DMS79 (cell line): ENCODE results near the gene TAGLN.

Source experiments
- DNase-seq: peaks from one replicate; lab custom pipeline; 2025; lab: John Stamatoyannopoulos, UW

TAGLN gene

DNA sequence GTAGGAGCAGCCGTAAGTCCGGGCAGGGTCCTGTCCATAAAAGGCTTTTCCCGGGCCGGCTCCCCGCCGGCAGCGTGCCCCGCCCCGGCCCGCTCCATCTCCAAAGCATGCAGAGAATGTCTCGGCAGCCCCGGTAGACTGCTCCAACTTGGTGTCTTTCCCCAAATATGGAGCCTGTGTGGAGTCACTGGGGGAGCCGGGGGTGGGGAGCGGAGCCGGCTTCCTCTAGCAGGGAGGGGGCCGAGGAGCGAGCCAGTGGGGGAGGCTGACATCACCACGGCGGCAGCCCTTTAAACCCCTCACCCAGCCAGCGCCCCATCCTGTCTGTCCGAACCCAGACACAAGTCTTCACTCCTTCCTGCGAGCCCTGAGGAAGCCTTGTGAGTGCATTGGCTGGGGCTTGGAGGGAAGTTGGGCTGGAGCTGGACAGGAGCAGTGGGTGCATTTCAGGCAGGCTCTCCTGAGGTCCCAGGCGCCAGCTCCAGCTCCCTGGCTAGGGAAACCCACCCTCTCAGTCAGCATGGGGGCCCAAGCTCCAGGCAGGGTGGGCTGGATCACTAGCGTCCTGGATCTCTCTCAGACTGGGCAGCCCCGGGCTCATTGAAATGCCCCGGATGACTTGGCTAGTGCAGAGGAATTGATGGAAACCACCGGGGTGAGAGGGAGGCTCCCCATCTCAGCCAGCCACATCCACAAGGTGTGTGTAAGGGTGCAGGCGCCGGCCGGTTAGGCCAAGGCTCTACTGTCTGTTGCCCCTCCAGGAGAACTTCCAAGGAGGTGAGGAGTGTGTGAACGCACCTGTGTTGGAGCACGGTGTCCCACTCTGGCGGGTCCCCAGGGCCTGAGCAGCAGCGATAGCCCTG, at the start of gene TAGLN:
TSS of gene TAGLN (plus strand) at position 318 of the 863 bp plus-strand sequence. CDS start 3,644 bp downstream, outside the sequence.
- no peak for DNase-seq

- no peak for DNase-seq
These were observed 47.1 kb upstream of the TAGLN start for GRCh38 chr11:117152066-117152465.

DNA sequence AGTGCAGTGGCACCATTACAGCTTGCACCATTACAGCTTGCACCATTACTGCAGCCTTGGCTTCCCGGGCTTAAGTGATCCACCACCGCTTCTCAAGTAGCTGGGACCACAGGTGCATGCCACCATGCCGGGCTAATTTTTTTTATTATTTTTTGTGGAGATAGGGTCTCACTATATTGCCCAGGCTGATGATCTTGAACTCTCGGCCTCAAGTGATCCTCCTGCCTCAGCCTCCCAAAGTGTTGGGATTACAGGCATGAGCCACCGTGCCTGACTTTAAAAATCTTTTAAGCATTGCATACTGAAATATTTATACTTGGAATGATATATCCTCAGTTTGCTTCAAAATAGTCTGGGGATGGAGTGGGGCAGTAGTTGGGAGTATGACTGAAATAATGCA, 44.7 kb upstream of the TAGLN start:
- DNase-seq = no peak

GRCh38 chr11:117157507-117157906, 41.7 kb upstream of the TAGLN start:
- DNase-seq = no peak

DNA sequence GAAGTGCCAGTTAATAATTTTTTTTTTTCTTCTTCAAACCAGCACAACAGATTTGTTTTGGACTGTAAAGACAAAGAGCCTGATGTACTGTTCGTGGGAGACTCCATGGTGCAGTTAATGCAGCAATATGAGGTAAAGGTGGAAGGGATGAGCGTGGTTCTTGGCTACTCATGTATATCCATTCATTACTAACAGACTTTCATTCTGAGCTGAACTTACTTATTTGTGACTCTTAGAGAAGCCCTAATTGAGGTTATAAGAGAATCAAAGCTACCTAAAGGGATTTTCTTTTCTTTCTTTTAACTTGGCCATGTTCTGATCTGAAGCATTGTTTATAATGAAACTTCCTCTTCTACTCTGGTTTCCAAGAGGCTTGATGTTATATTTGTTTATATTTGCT, 39.3 kb upstream of the TAGLN start:
- no peak for DNase-seq

- no peak for DNase-seq
These were observed 38.3 kb upstream of the TAGLN start for GRCh38 chr11:117160826-117161225.

GRCh38 chr11:117166491-117166890, 32.7 kb upstream of the TAGLN start:
- DNase-seq = no peak

DNA sequence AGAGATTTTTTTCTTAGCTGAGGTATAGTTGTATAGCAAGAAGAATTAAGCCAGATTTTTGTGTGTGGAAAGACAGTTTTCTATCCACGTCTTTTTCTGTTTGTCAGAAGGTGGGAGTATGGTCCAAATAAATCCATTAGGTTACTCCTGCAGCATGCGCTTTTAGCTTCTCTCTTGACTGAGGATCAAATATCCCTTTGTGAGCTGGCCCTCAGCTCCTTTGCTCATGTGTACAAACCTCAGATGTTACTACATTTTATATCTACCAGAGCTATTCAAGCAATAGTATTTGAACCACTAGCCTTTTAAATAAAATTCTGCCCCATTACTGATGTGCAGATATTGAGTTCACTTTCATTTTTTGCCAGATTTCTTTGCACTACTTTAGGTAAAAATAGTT, 29.4 kb upstream of the TAGLN start:
- no peak for DNase-seq

DNA sequence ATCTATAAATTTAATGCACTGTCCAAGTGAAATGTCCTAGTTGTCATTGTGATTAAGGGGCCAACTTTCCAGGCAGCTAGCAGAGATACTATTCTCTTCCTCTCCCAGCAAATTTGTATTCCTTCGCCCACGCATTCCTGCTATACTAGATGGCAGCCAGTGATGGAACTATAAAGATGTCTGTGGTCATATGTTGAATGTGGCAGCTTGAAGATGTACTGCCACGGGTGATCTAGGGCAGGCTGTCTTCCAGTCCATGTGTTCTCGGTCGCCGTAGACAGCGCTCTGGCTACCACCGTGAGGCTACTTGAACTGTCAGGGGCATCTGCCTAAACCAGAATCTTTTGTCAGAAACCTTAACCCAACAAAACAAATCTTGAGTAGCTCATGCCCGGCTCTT, 29.0 kb upstream of the TAGLN start:
- DNase-seq = no peak

GRCh38 chr11:117171007-117171403, 28.2 kb upstream of the TAGLN start:
- DNase-seq = no peak

GRCh38 chr11:117171404-117172061, 27.6 kb upstream of the TAGLN start:
- no peak for DNase-seq

GRCh38 chr11:117172724-117173421, 26.3 kb upstream of the TAGLN start:
- no peak for DNase-seq

DNA sequence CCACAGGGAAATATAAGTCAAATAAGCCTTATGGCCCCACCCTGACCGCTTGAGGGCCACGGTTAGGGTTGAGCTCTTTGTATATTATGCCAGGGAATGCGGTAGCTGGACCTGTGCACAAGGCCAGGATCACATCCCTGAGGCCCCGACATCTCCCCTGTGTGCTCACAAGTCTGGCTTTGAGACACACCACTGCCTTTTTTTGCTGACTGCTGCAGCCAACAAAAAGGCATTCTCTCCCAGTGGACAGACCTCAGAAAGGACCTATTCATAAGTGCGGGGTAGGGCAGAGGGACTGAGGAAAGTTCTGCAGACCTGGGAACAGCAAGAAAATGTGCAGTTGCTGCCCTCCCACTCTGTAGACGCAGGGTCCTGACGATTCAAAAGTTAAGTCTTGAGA, 24.1 kb upstream of the TAGLN start:
- no peak for DNase-seq

DNA sequence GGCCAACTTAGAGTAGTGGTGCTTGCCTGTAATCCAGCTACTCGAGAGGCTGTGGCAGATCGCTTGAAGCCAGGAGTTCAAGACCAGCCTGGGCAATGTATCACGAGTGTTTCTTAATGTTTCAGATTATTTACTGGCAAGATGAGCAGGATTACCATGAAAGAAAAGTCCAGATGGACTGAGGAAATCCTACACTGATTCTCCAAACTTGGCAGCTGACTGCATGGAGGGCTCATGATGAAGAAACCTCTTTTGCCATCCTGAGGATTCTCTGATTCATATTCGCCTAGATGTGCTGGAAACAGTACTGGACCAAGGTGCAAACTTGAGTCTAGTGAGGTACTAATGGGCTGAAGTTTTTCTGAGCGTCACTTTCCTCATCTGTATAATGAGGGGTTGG, 23.4 kb upstream of the TAGLN start:
- no peak for DNase-seq

GRCh38 chr11:117176186-117176585, 23.0 kb upstream of the TAGLN start:
- no peak for DNase-seq

GRCh38 chr11:117177534-117178209, 21.5 kb upstream of the TAGLN start:
- DNase-seq = no peak

GRCh38 chr11:117178210-117179034, 20.7 kb upstream of the TAGLN start, which contains the start of gene SIDT2:
TSS of gene SIDT2 (plus strand) at chr11:117178743. CDS start at chr11:117179264, 521 bp downstream.
- DNase-seq = peak; percentile 89

GRCh38 chr11:117179048-117179999, 19.8 kb upstream of the TAGLN start:
- peak; percentile 42 for DNase-seq

DNA sequence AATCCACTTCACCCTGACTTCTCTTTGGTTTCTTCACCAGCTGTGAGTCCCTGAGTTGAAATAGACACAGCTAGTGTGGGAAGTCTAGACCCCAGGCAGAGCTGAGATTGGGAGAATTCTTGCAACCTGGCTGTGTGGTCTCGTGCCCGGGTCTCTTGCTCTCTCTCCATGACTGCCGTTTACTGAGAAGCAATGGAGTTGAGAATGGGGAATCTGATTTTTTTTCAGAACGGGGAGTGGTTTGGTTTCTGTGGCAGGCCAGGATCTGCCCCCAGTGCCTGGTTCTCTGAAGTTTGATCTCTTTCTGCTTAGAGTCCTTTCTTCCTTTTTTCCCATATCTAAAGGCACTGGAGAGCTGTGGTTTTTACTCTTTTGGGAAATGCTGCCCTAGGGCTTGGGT, 19.1 kb upstream of the TAGLN start:
- DNase-seq = no peak
